Coronary artery (tissue), 2 donors: ENCODE results near the gene RIMS4.

Experiments
- DNase-seq: peaks from one replicate; pipeline ENCODE4 v3.0.0-alpha.2; 2017; ENCODE audit warnings: low spot score
- H3K27ac ChIP-seq, 2 donors: fragments of 200-600 bp; sonication (generic); one replicate each; pipeline ENCODE4 v1.5.1; 2016 to 2019
- H3K4me3 ChIP-seq: fragments of 200-600 bp; sonication (generic); 2 replicates; pipeline ENCODE4 v1.5.1; 2016; ENCODE audit warnings: mild to moderate bottlenecking, moderate library complexity
- CTCF ChIP-seq: fragments of 200-600 bp; sonication (generic); IDR thresholded peaks from one replicate; pipeline ENCODE4 v1.5.1; 2019; ENCODE audit warnings: antibody characterized with exemption

The RIMS4 gene

GRCh38 chr20:44743916-44744655 is 66.3 kb downstream of the RIMS4 start:
- DNase-seq, result no peak
- Histone ChIP-seq H3K27ac (no peak overlapping the region), H3K4me3 (no peak overlapping the region)
- TF ChIP-seq CTCF, result no peak

GRCh38 chr20:44743080-44743701 is 67.2 kb downstream of the RIMS4 start:
- H3K4me3 ChIP-seq, result no peak overlapping the region
- DNase-seq, result no peak
- peak overlapping the region; percentile 15 to 46 for H3K27ac ChIP-seq
- TF ChIP-seq CTCF, result no peak

- DNase-seq, result no peak
- Histone ChIP-seq H3K4me3 (no peak overlapping the region), H3K27ac (peak overlapping the region; percentile 15 to 46)
- TF ChIP-seq CTCF, result no peak
Observed at GRCh38 chr20:44742304-44743079, 67.9 kb downstream of the RIMS4 start.

GRCh38 chr20:44739942-44740341 is 70.4 kb downstream of the RIMS4 start:
- DNase-seq, result no peak
- Histone ChIP-seq H3K27ac (peak overlapping the region; percentile 19 to 26), H3K4me3 (no peak overlapping the region)
- no peak for TF ChIP-seq CTCF

- peak; percentile 84 for DNase-seq
- Histone ChIP-seq H3K27ac (peak overlapping the region in 1 of 2 donors; percentile 66), H3K4me3 (no peak overlapping the region)
- no peak for TF ChIP-seq CTCF
Observed at GRCh38 chr20:44738813-44739477, 71.4 kb downstream of the RIMS4 start.

- no peak overlapping the region for H3K4me3 ChIP-seq
- TF ChIP-seq CTCF, result no peak
- DNase-seq, result no peak
- H3K27ac ChIP-seq, result peak overlapping the region in 1 of 2 donors; percentile 92
Observed at GRCh38 chr20:44737116-44737515, 73.2 kb downstream of the RIMS4 start.
